Measurements from ENCODE around the gene PTGES. TPM values are rescaled to one million over a fixed set of nuclear protein-coding genes. Genes with fewer than 3 reads are reported as not detected.

The PTGES gene
- polyA plus RNA-seq, 3 donors = 0.29 to 1.8 (median 0.84) TPM

GRCh38 chr9:129773262-129774048, 20.6 kb upstream of the PTGES start:
- Histone ChIP-seq H3K27ac (ENCODE audit: low read depth in 1 of 2, low read length in 2 of 2) (peak overlapping the region; percentile 63 to 85), H3K9ac (ENCODE audit: insufficient read depth, low read length, poor library complexity, severe bottlenecking) (peak overlapping the region; percentile 36), H3K9me3 (replicated peaks in 1 of 2; ENCODE audit: control insufficient read depth in 1 of 2, insufficient read depth in 1 of 2, low read length in 2 of 2) (no peaks in the 10 kb centered on the region), H2AFZ (ENCODE audit: insufficient read depth, low read depth, low read length, poor library complexity, severe bottlenecking) (no peak overlapping the region), H4K20me1 (ENCODE audit: insufficient read depth, low read length) (no peaks in the 10 kb centered on the region), H3K79me2 (ENCODE audit: insufficient read depth, low read length) (no peaks in the 10 kb centered on the region), H3K27me3 (ENCODE audit: control insufficient read depth in 2 of 2, insufficient read depth in 2 of 2, low read length in 2 of 2) (no peaks in the 10 kb centered on the region), H3K4me3 (replicated peaks in 1 of 3; ENCODE audit: low read depth in 2 of 3, low read length in 3 of 3) (peak overlapping the region in 1 of 3 experiments; percentile 28), H3K4me1 (ENCODE audit: control insufficient read depth in 1 of 2, insufficient read depth in 2 of 2, low read length in 2 of 2) (peaks cover 54 to 56% of the 10 kb centered on the region in 2 donors), H3K4me2 (replicated peaks; ENCODE audit: extremely low read depth, low read length, poor library complexity, severe bottlenecking) (peak overlapping the region; percentile 49), H3K36me3 (replicated peaks in 1 of 2; ENCODE audit: control insufficient read depth in 1 of 2, insufficient read depth in 2 of 2, low read length in 2 of 2) (no peaks in the 10 kb centered on the region)
- WGBS (ENCODE audit: insufficient coverage) = 100% methylated on average over 2 of the region's 10 CpGs
- H3K36me3 Mint-ChIP-seq = peaks cover 2 to 8% of the 10 kb centered on the region in 2 donors
- TF ChIP-seq, protein P1, sequence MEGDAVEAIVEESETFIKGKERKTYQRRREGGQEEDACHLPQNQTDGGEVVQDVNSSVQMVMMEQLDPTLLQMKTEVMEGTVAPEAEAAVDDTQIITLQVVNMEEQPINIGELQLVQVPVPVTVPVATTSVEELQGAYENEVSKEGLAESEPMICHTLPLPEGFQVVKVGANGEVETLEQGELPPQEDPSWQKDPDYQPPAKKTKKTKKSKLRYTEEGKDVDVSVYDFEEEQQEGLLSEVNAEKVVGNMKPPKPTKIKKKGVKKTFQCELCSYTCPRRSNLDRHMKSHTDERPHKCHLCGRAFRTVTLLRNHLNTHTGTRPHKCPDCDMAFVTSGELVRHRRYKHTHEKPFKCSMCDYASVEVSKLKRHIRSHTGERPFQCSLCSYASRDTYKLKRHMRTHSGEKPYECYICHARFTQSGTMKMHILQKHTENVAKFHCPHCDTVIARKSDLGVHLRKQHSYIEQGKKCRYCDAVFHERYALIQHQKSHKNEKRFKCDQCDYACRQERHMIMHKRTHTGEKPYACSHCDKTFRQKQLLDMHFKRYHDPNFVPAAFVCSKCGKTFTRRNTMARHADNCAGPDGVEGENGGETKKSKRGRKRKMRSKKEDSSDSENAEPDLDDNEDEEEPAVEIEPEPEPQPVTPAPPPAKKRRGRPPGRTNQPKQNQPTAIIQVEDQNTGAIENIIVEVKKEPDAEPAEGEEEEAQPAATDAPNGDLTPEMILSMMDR (IDR thresholded peaks at IDR 0.05) = no peak
- H3K9me3 Mint-ChIP-seq = peaks cover 0 to 2% (median 0%) of the 10 kb centered on the region in 7 donors
- H3K27ac Mint-ChIP-seq = peak overlapping the region; percentile 92 to 99 (median 97)
- peaks cover 59% of the 10 kb centered on the region for H3K4me1 Mint-ChIP-seq
- H3K27me3 Mint-ChIP-seq (ENCODE audit: low read depth in 3 of 3) = peaks cover 0 to 12% (median 4%) of the 10 kb centered on the region in 3 donors
- intact Hi-C loops (cut with micrococcal nuclease) = loop anchor here in 1 of 2 donors (1.0 to 10.0 kb wide), 2 partner anchors 11 to 429 kb away; no protein-coding TSS in a partner anchor
- peak overlapping the region; percentile 41 to 78 for H3K4me3 Mint-ChIP-seq
- peak; percentile 98 to 100 (median 99) for DNase-seq

DNA sequence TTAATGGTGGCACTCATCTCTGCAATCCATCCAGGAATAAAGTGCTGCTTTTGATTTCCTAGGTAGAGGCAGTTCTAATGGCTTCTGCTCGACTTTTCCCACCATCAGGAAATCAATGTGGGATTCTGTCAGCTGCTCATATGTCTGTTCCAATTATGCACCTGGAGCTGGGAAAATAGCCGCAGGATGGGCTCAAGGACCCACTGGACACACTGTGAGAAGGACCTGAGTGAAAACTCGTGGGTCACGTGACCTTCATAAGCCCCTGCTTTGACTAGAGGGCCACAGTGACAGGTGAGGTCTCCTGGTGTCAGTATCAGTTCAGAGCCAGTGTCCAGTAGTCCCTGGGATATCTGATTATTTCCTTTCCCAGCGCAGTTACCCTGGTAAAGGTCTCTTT, 17.9 kb upstream of the PTGES start:
- Histone ChIP-seq H3K9me3 (replicated peaks in 1 of 2; ENCODE audit: control insufficient read depth in 1 of 2, insufficient read depth in 1 of 2, low read length in 2 of 2) (no peaks in the 10 kb centered on the region), H4K20me1 (ENCODE audit: insufficient read depth, low read length) (no peaks in the 10 kb centered on the region), H3K27ac (ENCODE audit: low read depth in 1 of 2, low read length in 2 of 2) (no peak overlapping the region), H3K36me3 (replicated peaks in 1 of 2; ENCODE audit: control insufficient read depth in 1 of 2, insufficient read depth in 2 of 2, low read length in 2 of 2) (no peaks in the 10 kb centered on the region), H3K27me3 (ENCODE audit: control insufficient read depth in 2 of 2, insufficient read depth in 2 of 2, low read length in 2 of 2) (no peaks in the 10 kb centered on the region), H3K4me3 (replicated peaks in 1 of 3; ENCODE audit: low read depth in 2 of 3, low read length in 3 of 3) (no peak overlapping the region), H3K79me2 (ENCODE audit: insufficient read depth, low read length) (no peaks in the 10 kb centered on the region), H3K4me1 (ENCODE audit: control insufficient read depth in 1 of 2, insufficient read depth in 2 of 2, low read length in 2 of 2) (peaks cover 29 to 32% of the 10 kb centered on the region in 2 donors), H3K4me2 (replicated peaks; ENCODE audit: extremely low read depth, low read length, poor library complexity, severe bottlenecking) (no peak overlapping the region), H2AFZ (ENCODE audit: insufficient read depth, low read depth, low read length, poor library complexity, severe bottlenecking) (no peak overlapping the region), H3K9ac (ENCODE audit: insufficient read depth, low read length, poor library complexity, severe bottlenecking) (no peak overlapping the region)
- 91% methylated on average over 5 of the region's 5 CpGs for WGBS (ENCODE audit: insufficient coverage)
- no peaks in the 10 kb centered on the region for H3K9me3 Mint-ChIP-seq
- H3K36me3 Mint-ChIP-seq = peaks cover 5 to 8% of the 10 kb centered on the region in 2 donors
- H3K27me3 Mint-ChIP-seq (ENCODE audit: low read depth in 3 of 3) = peaks cover 0 to 9% (median 4%) of the 10 kb centered on the region in 3 donors
- intact Hi-C loops (cut with micrococcal nuclease) = loop anchor here in 1 of 2 donors (10.0 kb wide), 1 partner anchor 426 kb away; no protein-coding TSS in a partner anchor
- TF ChIP-seq, protein P1 (IDR thresholded peaks at IDR 0.05) = no peak
- H3K27ac Mint-ChIP-seq = peak overlapping the region in 1 of 7 donors; percentile 28
- no peak overlapping the region for H3K4me3 Mint-ChIP-seq
- H3K4me1 Mint-ChIP-seq = peaks cover 37% of the 10 kb centered on the region
- no peak for DNase-seq
